NCI-H1105 (cell line): Measurements from ENCODE around the gene TAS2R4.
A peak's percentile ranks its signal among the peaks of the same experiment; 100 is the strongest.
"Not testable (repeated sequence)": the region's sequence is repeated elsewhere in the genome, so short reads cannot be mapped to it uniquely, and the experiment has no call there.

Source experiments
- DNase-seq: peaks from one replicate; lab custom pipeline; 2025; lab: John Stamatoyannopoulos, UW

TAS2R4 gene, protein sequence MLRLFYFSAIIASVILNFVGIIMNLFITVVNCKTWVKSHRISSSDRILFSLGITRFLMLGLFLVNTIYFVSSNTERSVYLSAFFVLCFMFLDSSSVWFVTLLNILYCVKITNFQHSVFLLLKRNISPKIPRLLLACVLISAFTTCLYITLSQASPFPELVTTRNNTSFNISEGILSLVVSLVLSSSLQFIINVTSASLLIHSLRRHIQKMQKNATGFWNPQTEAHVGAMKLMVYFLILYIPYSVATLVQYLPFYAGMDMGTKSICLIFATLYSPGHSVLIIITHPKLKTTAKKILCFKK

DNA sequence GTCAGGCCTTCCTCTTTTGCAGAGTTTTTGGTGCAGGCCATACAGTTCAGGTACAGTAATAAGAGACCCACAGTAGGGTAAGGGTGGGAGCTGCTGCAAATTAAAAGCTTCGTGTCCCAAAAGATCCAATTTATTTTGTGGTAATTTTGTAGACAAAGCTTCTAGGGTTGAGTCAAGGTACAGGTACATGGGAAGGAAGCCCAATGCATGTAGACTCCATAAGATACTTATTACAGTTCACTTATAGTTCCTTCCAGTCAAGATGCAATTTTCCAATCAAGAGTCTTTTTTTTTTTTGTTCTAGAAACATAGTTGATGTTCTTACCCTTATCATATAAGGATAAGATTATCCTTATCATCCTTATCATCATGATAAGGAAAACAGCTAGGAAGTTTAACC is at the start of gene TAS2R4:
TSS of gene TAS2R4 (plus strand) at position 301 of the 400 bp plus-strand sequence. CDS start 1,815 bp downstream, outside the sequence.
- DNase-seq = no peak

- no peak for DNase-seq
Observed at GRCh38 chr7:141729020-141729419, 47.5 kb upstream of the TAS2R4 start.

DNA sequence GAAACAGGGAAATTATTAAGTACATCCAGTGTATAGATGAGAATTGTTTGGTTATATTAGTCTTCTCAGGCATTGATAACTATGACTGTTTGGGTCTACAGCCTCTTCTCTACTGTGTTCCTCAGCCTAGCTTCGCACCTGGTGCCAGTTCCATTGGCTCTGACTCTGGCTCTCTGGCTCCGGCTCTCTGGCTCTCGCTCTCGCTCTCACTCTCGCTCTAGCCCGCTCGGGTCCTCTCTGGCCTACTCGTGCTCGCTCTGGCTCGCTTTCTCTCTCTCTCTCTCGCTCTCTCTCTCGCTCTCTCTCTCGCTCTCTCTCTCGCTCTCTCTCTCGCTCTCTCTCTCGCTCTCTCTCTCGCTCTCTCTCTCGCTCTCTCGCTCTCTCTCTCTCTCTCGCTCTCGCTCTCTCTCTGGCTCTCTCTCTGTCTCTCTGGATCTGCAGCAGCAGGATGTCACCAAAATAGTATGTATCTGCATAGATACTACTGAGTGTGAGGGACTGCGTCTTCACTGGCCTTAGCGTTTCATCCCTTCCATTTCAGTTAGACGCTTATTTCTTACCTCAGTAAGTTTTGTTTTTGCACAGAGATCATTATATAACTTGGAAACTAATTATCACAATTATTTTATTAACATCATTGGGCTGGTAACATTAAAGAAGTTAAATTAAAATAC is 44.9 kb upstream of the TAS2R4 start:
- DNase-seq = no peak

GRCh38 chr7:141737118-141737835 is 39.2 kb upstream of the TAS2R4 start:
- DNase-seq = no peak

GRCh38 chr7:141737836-141738591 is 38.5 kb upstream of the TAS2R4 start, which contains the start of gene SSBP1:
SSBP1 (plus strand) TSS chr7:141738358; CDS start chr7:141739167, 809 bp downstream.
- DNase-seq = peak; percentile 93

GRCh38 chr7:141738592-141739013 is 37.9 kb upstream of the TAS2R4 start:
- no peak for DNase-seq

GRCh38 chr7:141739250-141739649 is 37.2 kb upstream of the TAS2R4 start:
- no peak for DNase-seq

DNA sequence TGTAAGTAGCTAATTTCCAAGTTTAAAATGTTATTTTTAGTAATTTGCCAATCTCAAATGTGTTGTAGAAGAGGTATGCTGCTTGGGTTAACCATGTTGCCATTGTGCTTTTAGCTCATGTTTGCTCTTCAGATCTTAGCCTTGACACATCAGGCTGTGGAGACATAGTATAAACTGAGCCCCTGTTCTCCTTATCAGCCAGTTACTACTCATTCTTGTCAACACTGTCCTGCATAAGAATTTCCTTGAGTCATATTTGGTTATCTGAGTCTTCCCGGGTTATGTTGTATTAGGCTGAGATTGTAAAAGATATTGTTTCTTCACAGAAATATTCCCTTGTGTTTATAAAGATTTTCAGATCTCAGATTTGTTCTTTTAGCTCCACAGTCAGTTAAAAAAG is 34.2 kb upstream of the TAS2R4 start:
- no peak for DNase-seq

GRCh38 chr7:141744131-141744530 is 32.3 kb upstream of the TAS2R4 start:
- no peak for DNase-seq

GRCh38 chr7:141748396-141748795 is 28.1 kb upstream of the TAS2R4 start:
- DNase-seq = no peak

GRCh38 chr7:141751904-141752303 is 24.6 kb upstream of the TAS2R4 start:
- DNase-seq = not testable (repeated sequence)

GRCh38 chr7:141752634-141753033 is 23.8 kb upstream of the TAS2R4 start:
- DNase-seq = no peak

DNA sequence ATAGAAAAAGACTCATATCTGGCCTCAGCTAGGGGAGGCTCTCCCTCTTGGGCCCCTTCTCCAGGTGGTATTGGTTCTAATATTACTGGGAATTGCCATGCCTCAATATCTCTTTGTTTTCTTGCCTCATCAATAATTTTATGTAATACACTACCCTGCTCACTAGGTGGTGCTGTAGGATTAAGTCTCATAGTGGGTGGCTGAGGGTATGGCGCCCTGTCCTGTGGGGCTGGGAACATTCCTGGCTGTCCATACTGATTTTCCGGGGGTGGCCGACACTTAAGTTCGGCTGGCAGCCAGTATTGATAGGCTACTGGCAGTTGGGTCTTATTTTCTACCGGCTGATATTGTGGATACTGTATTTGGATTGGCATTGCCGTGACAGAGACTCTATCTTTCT is 21.5 kb upstream of the TAS2R4 start:
- DNase-seq = no peak

- DNase-seq = no peak
Observed at GRCh38 chr7:141763797-141764196, 12.7 kb upstream of the TAS2R4 start, which contains the start of gene TAS2R3. TAS2R3 (plus strand) TSS chr7:141764097; CDS start chr7:141764159, 62 bp downstream.

- not testable (repeated sequence) for DNase-seq
Observed at GRCh38 chr7:141770083-141770583, 6.3 kb upstream of the TAS2R4 start.

GRCh38 chr7:141785706-141786552 is 9.5 kb downstream of the TAS2R4 start:
- peak; percentile 53 for DNase-seq

- no peak for DNase-seq
Observed at GRCh38 chr7:141788296-141788695, 11.8 kb downstream of the TAS2R4 start.

DNA sequence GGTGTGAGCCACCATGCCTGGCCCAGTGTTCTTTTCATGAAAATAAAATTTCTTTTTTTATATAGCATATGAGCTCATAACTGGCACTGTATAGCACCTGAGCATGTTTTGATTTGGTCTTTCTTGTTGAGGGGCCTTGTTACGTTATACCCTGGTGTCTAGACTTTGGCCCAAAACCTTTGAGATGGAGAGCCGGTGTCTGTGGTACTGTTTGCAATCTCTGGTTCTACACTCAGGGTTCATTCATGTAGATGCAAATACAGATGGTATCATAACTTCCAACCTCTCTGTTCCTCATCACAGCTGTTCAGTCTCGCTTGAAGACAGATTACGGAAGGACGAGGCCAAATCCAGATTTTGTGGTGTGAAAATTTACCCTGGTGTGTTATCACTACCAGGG is 13.4 kb downstream of the TAS2R4 start, which contains the start of gene TAS2R5:
TSS of gene TAS2R5 (plus strand) at position 301 of the 400 bp plus-strand sequence. CDS start 145 bp downstream, outside the sequence.
- no peak for DNase-seq

DNA sequence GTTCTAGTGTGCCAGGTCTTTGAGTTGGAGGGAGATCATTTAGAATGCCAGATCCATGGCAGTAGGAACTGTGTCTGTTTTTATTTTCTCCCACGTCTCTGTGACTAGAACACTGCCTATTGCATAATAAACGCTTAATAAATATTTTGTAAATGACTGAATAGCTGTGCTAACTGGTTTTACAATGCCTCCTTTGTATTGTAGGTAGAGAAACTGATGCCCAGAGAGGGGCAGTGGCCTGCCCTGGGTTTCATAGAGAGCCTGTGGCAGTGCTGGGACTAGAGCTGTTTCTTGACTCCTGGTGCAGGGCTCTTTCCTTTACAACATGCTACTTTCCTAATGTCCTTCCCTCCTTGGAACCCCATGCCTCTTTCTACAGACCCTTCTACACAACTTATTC is 16.1 kb downstream of the TAS2R4 start:
- DNase-seq = no peak

- no peak for DNase-seq
Observed at GRCh38 chr7:141820067-141820466, 43.6 kb downstream of the TAS2R4 start.

DNA sequence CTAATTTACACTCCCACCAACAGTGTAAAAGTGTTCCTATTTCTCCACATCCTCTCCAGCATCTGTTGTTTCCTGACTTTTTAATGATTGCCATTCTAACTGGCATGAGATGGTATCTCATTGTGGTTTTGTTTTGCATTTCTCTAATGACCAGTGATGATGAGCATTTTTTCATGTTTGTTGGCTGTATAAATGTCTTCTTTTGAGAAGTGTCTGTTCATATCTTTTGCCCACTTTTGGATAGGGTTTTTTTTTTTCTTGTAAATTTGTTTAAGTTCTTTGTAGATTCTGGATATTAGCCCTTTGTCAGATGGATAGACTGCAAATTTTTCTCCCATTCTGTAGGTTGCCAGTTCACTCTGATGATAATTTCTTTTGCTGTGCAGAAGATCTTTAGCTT is 46.0 kb downstream of the TAS2R4 start:
- not testable (repeated sequence) for DNase-seq
